Measurements from ENCODE around the gene OR6N2.

The OR6N2 gene

DNA sequence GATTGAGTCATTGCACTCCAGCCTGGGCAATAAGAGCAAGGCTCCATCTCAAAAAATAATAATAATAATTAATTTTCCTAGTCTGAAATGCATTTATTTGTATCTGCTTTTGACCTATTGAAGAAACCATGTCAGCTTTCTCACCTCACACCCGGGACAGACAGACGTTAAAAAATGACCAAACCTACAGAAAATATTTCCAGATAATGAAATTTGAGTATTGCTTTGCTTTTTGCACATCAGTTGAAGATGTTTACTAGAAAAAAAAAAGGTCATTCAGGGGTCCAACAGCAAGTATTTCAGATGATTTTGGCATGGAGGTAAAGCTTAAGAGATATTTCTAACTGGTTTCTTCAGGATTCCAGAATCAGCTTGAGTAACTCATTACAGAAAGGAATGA is 26.6 kb downstream of the OR6N2 start, which contains the start of gene OR6K6:
OR6K6 (plus strand) TSS at position 301 of the 400 bp plus-strand sequence. CDS start 168 bp downstream, outside the sequence.
- H3K4me3 ChIP-seq (ENCODE audit: low read depth, low read length), result no peak within 1 kb of the TSS

DNA sequence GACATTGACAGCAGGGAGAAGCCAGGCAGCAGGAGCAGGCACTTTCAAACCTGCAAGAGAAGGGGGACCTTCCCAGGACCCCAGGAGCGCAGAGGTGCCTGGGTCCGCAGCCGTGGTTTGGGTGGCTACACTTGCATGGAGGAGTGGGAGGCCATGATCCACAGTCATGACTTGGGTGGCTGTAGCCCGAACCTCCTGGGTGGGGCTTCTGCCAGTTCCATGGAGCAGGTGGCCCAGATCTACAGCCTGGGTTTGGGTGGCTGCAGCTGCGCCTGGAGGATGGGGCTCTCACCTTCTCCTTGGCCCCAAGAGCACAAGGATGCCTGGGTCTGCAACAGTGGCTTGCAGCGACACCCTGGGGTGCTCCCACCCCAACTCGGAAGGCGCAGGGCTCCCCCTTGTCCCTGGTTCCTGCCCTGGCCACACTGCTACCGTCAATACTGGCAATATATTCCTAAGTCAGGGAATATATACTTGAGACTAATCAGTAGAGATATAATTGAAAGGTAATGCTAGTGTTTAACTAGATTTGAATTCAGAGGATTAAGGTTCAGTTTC is 28.8 kb downstream of the OR6N2 start:
- no peak overlapping the region for H3K4me3 ChIP-seq (ENCODE audit: low read depth, low read length)

DNA sequence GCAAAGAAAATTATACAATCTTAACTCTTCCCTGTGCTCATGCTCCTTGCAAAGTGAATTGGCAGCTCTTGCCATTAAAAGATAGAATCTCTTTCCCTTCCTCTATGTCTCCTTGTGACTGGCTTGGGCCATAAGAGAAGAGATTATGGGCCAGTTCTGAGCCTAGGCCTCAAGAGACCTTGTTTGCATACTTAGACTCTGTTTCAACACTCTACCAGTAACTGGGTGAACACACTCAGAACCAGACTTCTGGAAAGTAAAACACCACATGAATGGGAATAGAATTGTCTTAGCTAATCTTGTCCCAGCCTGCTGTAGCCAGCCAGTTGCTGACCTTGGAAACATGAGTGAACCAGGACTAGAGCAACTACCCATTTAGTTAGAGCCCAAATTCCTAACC is 45.2 kb downstream of the OR6N2 start:
- no peak overlapping the region for H3K4me3 ChIP-seq (ENCODE audit: low read depth, low read length)

DNA sequence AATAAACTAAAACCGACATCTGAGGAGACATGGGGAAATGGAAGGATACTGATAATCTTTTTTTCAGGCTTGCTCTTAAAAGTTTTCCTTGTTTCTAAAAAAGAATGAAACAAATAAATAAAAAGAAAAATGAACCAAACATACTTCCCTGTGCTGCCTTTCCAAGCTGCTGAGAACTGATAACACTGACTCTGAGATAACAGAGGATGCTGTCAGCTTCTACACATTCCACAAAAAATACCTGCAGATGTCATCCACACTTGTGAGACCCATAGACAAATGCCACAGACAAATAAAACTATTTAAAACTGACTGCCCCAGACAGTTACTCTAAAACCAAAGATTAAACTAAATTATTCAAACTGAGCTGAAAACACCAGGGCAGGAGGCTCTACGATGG is 48.5 kb downstream of the OR6N2 start:
- no peak overlapping the region for H3K4me3 ChIP-seq (ENCODE audit: low read depth, low read length)

DNA sequence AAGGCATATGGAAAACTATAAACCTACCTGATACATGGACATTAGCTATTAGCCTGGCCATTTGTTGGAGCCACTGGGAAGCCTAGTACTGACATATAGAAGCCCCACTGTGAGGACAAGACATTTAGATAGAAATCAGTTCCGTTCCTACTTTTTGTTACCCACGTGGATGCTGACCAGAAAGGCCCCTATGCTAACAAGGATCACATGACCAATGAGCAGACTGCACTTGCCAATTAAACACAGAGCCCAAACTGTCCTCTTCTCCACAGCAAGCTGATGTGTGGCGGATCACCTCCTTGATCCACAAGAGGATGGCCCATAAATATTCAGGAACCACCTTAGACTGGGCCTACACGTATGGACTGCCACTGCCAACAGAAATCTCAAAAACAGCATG is 49.3 kb downstream of the OR6N2 start:
- H3K4me3 ChIP-seq (ENCODE audit: low read depth, low read length), result no peak overlapping the region

DNA sequence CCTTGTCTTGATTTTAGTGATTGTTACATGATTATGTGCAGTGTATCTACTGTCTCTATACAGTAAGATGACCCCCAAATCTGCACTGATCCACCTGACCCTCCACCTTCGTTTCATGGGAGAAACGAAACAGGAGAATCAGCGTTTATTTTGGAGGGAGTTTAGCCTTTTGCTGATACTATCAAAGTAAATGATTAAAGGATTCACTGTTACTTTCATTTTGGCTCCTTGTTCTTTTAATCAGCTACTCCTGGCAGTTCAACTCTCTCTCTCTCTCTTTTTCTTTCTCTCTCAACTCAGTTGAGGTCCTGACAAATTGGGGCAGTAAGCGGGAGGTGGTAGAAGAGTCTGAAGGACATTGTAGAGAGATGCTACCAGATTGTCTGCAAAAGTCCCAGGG is 50.6 kb downstream of the OR6N2 start:
- H3K4me3 ChIP-seq (ENCODE audit: low read depth, low read length), result no peak overlapping the region

DNA sequence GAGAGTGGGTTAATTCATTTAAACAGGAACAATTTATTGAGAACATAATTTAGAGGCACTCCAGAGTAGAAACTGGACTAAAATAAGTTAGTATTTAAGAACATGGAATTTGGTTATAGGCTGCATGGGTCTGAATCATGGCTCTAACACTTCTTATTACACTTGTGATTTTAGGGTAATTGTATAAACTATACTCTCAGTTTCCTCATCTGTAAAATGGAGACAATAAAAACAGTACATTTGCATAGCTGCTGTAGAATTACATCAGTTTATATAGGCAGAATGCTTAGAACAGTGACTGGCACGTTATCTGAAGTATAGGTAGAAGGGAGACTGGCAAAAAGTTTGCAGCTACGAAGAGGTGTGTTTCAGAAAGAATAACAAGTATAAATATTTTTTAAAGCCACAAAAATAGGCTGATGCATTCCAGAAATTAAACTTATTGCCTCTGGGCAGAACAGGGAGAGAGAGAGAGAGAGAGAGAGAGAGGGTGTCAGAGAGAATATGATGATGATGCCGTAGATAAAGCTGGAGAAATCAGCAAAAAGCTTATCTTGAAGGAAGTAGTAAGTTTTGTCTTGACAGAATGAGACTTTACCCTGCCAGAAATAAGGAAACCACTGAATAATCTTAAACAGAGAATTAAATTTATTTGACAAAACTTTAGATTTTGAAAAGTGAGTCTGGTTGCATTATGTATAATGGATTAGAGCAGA is 52.3 kb downstream of the OR6N2 start:
- H3K4me3 ChIP-seq (ENCODE audit: low read depth, low read length), result no peak overlapping the region

DNA sequence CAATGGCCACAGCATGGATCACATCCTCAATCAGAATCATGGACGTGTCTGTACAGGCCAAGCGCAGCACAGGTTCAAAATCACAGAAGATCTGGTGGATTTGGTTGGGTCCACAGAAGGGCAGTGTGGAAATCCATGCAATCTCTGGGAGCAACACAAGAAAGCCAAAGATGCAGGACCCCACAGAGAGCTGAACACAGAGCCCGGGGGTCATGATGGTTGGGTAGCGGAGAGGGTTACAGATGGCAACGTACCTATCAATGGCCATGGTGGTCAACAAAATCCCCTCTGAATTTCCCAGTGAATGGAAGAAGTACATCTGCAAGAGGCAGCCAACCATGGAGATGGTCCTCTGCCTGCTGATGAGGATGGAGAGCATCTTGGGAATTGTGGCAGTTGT is 56.6 kb downstream of the OR6N2 start:
- H3K4me3 ChIP-seq (ENCODE audit: low read depth, low read length), result no peak overlapping the region
